PC-3 (cell line): ENCODE results near the gene DCAF7. TPM values are rescaled to one million over a fixed set of nuclear protein-coding genes. Genes with fewer than 3 reads are reported as not detected.

ENCODE experiments used
- ATAC-seq: fragments of 200-7000 bp; cut with Tn5 transposase; 2 replicates; pipeline ENCODE4 v1.9.1; 2020; ENCODE audit warnings: mild to moderate bottlenecking, moderate library complexity
- BruUV-seq: library from RNA; stranded (reverse); fragments of 400-500 nt; replicated peaks from 2 replicates; lab custom pipeline; 2021; lab: Mats Ljungman, UMichigan
- CTCF ChIA-PET: fragments of 300-600 bp; sonication (Branson Sonifier 250); formaldehyde crosslinking; loops from one replicate; lab custom pipeline; 2022; ENCODE audit warnings: antibody characterized with exemption; lab: Charles Lee
- POLR2A ChIA-PET: fragments of 300-600 bp; sonication (Branson Sonifier 250); formaldehyde crosslinking; loops from one replicate; lab custom pipeline; 2022; ENCODE audit warnings: antibody characterized with exemption; ENCODE audit not compliant: unreplicated experiment; lab: Charles Lee
- DNase-seq: peaks from one replicate; pipeline ENCODE4 v3.0.0-alpha.2; 2015
- H2AFZ ChIP-seq: fragments of 300-600 bp; sonication (generic); 2 replicates; pipeline ENCODE4 v1.6.0; 2016; ENCODE audit warnings: antibody characterized with exemption, low read length
- H3F3A ChIP-seq: fragments of 300-600 bp; sonication (generic); one replicate; pipeline ENCODE4 v1.6.0; 2017; ENCODE audit warnings: antibody characterized with exemption, low read length, control low read depth, mild to moderate bottlenecking; ENCODE audit not compliant: unreplicated experiment
- H3K27ac ChIP-seq: fragments of 300-600 bp; sonication (generic); 2 replicates; pipeline ENCODE4 v1.5.1; 2016; ENCODE audit warnings: mild to moderate bottlenecking, low read length
- H3K27me3 ChIP-seq: fragments of 300-600 bp; sonication (generic); 2 replicates; pipeline ENCODE4 v1.6.1; 2016; ENCODE audit warnings: low read length, mixed read lengths
- H3K36me3 ChIP-seq: fragments of 300-600 bp; sonication (generic); 2 replicates; pipeline ENCODE4 v1.6.1; 2016; ENCODE audit warnings: low read depth, mixed run types, low read length, mixed read lengths
- H3K4me1 ChIP-seq: fragments of 300-600 bp; sonication (generic); 2 replicates; pipeline ENCODE4 v1.5.1; 2016; ENCODE audit warnings: low read length; ENCODE audit not compliant: insufficient read depth
- H3K4me2 ChIP-seq: fragments of 300-600 bp; sonication (generic); 2 replicates; pipeline ENCODE4 v1.6.0; 2016; ENCODE audit warnings: low read length
- H3K4me3 ChIP-seq: fragments of 300-600 bp; sonication (generic); 2 replicates; pipeline ENCODE4 v1.5.1; 2016; ENCODE audit warnings: mild to moderate bottlenecking, low read length, mixed read lengths
- H3K79me2 ChIP-seq: fragments of 300-600 bp; sonication (generic); 2 replicates; pipeline ENCODE4 v1.6.1; 2017; ENCODE audit warnings: low read length, mixed read lengths
- H3K9ac ChIP-seq: fragments of 300-600 bp; sonication (generic); 2 replicates; pipeline ENCODE4 v1.6.0; 2016; ENCODE audit warnings: mild to moderate bottlenecking, low read length
- H3K9me2 ChIP-seq: fragments of 300-600 bp; sonication (generic); replicated peaks from 2 replicates; pipeline ENCODE4 v1.6.1; 2016; ENCODE audit warnings: mixed run types, low read length, mixed read lengths
- H3K9me3 ChIP-seq: fragments of 300-600 bp; sonication (generic); 2 replicates; pipeline ENCODE4 v1.6.1; 2016; ENCODE audit warnings: low read length, mixed read lengths
- H4K20me1 ChIP-seq: fragments of 300-600 bp; sonication (generic); 2 replicates; pipeline ENCODE4 v1.6.1; 2016; ENCODE audit warnings: low read length, mixed read lengths
- CTCF ChIP-seq: fragments of 300-600 bp; sonication (generic); conservative IDR thresholded peaks from 2 replicates; pipeline ENCODE4 v1.5.1; 2017; ENCODE audit warnings: antibody characterized with exemption, low read depth, mild to moderate bottlenecking, low read length
- EZH2 ChIP-seq: fragments of 300-600 bp; sonication (generic); IDR thresholded peaks from one replicate; pipeline ENCODE4 v1.6.1; 2017; ENCODE audit warnings: antibody characterized with exemption, mild to moderate bottlenecking, low read length; ENCODE audit not compliant: unreplicated experiment
- EZH2phosphoT487 ChIP-seq: fragments of 300-600 bp; sonication (generic); IDR thresholded peaks from 2 replicates; pipeline ENCODE4 v1.6.1; 2018; ENCODE audit warnings: mild to moderate bottlenecking, antibody characterized with exemption, low read length, borderline replicate concordance
- intact Hi-C: fragments of 100-400 bp; cut with micrococcal nuclease; formaldehyde crosslinking; loops from 2 replicates; pipeline ENCODE4 v1.9.0; 2023
- total RNA-seq: library from RNA; depleted of rRNA; stranded (reverse); fragments of >200 nt; gene quantifications from 2 replicates; pipeline ENCODE4 v1.2.3, GENCODE V29; 2014

Gene DCAF7
- total RNA-seq, 1 experiment from 2014 or later: 46.5 TPM

- intact Hi-C loops: loop anchor here (1.0 to 5.0 kb wide), 4 partner anchors 48 to 124 kb away; partner anchors contain the start of gene TACO1
- no peaks in the 10 kb centered on the region for H3K27me3 ChIP-seq
- H3K4me3 ChIP-seq: peak overlapping the region; percentile 89
- no peaks in the 10 kb centered on the region for H3F3A ChIP-seq
- no peaks in the 10 kb centered on the region for H3K9me3 ChIP-seq
- H3K79me2 ChIP-seq: peaks cover 66% of the 10 kb centered on the region
- peak overlapping the region; percentile 88 for H3K4me2 ChIP-seq
- peaks cover 38% of the 10 kb centered on the region for H4K20me1 ChIP-seq
- ChIA-PET CTCF (interaction anchor here (1.0 kb wide), 1 partner anchor 125 kb away, joined by 4 read pairs; no protein-coding TSS in a partner anchor), POLR2A (interaction anchor here (0.6 to 0.7 kb wide), 2 partner anchors 106 to 119 kb away, joined by 5 to 11 read pairs; no protein-coding TSS in a partner anchor)
- H3K27ac ChIP-seq: peak overlapping the region; percentile 65
- peak overlapping the region; percentile 70 for H2AFZ ChIP-seq
- peak overlapping the region; percentile 94 for H3K9ac ChIP-seq
- TSS peak; percentile 63 for BruUV-seq
- TF ChIP-seq CTCF (no peak), EZH2phosphoT487 (no peak), EZH2 (no peak)
- H3K9me2 ChIP-seq: no peaks in the 10 kb centered on the region
- H3K36me3 ChIP-seq: peaks cover 4% of the 10 kb centered on the region; the same call in 1 of the 2 replicates
- peaks cover 22% of the 10 kb centered on the region for H3K4me1 ChIP-seq
- peak; percentile 57 for DNase-seq
- ATAC-seq: peak; percentile 24
These were observed 751 bp downstream of the DCAF7 start for GRCh38 chr17:63550817-63551639.

GRCh38 chr17:63552211-63552610, 1.9 kb downstream of the DCAF7 start:
- peaks cover 22% of the 10 kb centered on the region for H3K4me1 ChIP-seq
- peaks cover 78% of the 10 kb centered on the region for H3K79me2 ChIP-seq
- no peak overlapping the region for H3K27ac ChIP-seq
- peaks cover 4% of the 10 kb centered on the region; the same call in 1 of the 2 replicates for H3K36me3 ChIP-seq
- BruUV-seq: no TSS peak
- no peak overlapping the region for H2AFZ ChIP-seq
- H3K9me3 ChIP-seq: no peaks in the 10 kb centered on the region
- ATAC-seq: no peak
- no peaks in the 10 kb centered on the region for H3K9me2 ChIP-seq
- H3K4me3 ChIP-seq: peak overlapping the region; percentile 89
- H3K27me3 ChIP-seq: no peaks in the 10 kb centered on the region
- ChIA-PET CTCF (interaction anchor here (0.6 kb wide), 1 partner anchor 60 kb away, joined by 4 read pairs; no protein-coding TSS in a partner anchor), POLR2A (no interaction called here)
- no peaks in the 10 kb centered on the region for H3F3A ChIP-seq
- H4K20me1 ChIP-seq: peaks cover 38% of the 10 kb centered on the region
- TF ChIP-seq EZH2: no peak
- no peak for TF ChIP-seq CTCF
- TF ChIP-seq EZH2phosphoT487: no peak
- no peak for DNase-seq
- H3K4me2 ChIP-seq: peak overlapping the region; percentile 88
- H3K9ac ChIP-seq: peak overlapping the region; percentile 94
- intact Hi-C loops: loop anchor here (5.0 kb wide), 1 partner anchor 125 kb away; no protein-coding TSS in a partner anchor
